Mucosa of rectum (tissue), 2 donors: Measurements from ENCODE around the gene RASSF6.

ENCODE experiments used
- H3K27ac ChIP-seq, 2 donors: one replicate each; pipeline ENCODE4 v1.7.0; 2013; ENCODE audit warnings: inconsistent platforms in 2 of 2, low read depth in 2 of 2, low read length in 2 of 2
- H3K27me3 ChIP-seq, 2 donors: one replicate each; pipeline ENCODE4 v1.7.0; 2013; ENCODE audit warnings: low read length in 2 of 2; ENCODE audit not compliant: control insufficient read depth in 2 of 2, insufficient read depth in 2 of 2
- H3K36me3 ChIP-seq, 2 donors: one replicate each; pipeline ENCODE4 v1.7.0; 2013; ENCODE audit warnings: low read length in 2 of 2; ENCODE audit not compliant: control insufficient read depth in 2 of 2, insufficient read depth in 2 of 2
- H3K4me1 ChIP-seq, 2 donors: one replicate each; pipeline ENCODE4 v1.7.0; 2013; ENCODE audit warnings: low read length in 2 of 2, mild to moderate bottlenecking in 1 of 2; ENCODE audit not compliant: control insufficient read depth in 2 of 2, insufficient read depth in 2 of 2
- H3K4me3 ChIP-seq, 2 donors: one replicate each; pipeline ENCODE4 v1.7.0; 2013; ENCODE audit warnings: low read length in 2 of 2
- H3K9ac ChIP-seq, 2 donors: one replicate each; pipeline ENCODE4 v1.7.0; 2013; ENCODE audit warnings: low read length in 2 of 2, low read depth in 1 of 2, mild to moderate bottlenecking in 1 of 2
- H3K9me3 ChIP-seq, 2 donors: one replicate each; pipeline ENCODE4 v1.7.0; 2013; ENCODE audit warnings: low read length in 2 of 2; ENCODE audit not compliant: control insufficient read depth in 2 of 2
- donor health status: healthy.
- donor health status: Normal muscosa, but diverticular disease.

Gene RASSF6

DNA sequence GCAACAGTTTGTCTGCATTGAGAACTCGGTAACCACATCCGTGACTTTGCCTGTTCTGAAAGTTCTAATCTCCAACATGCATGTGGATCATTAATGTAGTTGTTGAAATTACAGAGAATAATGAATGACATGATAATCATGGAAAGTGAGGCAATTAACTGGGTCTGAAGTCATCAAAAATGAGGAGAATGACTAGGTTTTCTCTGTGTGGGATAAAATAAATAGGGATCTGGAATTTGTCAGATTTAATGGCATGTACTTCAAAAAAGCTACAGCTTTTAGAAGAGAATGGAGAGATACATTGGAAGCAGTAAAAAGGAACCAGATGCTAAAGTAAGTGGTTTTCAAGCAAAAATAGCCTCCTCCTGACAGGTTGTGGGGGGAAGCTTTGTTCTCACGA is 79.4 kb downstream of the RASSF6 start:
- H3K4me1 ChIP-seq: no peaks in the 10 kb centered on the region
- H3K27ac ChIP-seq: no peak overlapping the region
- H3K9ac ChIP-seq: no peak overlapping the region
- H3K9me3 ChIP-seq: no peaks in the 10 kb centered on the region
- H3K36me3 ChIP-seq: no peaks in the 10 kb centered on the region
- H3K4me3 ChIP-seq: no peak overlapping the region
- H3K27me3 ChIP-seq: no peaks in the 10 kb centered on the region

DNA sequence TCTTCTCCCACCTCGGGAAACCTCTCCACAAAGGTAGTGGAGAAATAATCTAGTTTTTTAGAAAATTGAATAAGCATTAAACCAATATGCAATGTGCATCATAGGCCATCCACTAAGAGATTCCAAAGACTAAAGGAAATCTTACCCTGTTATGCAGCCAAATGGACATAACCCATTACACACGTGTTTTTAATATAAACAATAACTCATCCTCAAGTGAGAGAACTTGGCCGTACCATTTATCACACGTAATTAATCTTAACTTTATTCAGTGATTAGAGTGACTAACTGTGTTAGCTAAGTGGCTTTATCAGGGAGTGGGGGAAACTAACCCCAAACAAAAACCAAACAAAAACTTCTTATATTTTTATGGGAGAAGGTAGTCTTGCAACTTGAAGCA is 80.8 kb downstream of the RASSF6 start:
- Histone ChIP-seq H3K9ac (no peak overlapping the region), H3K4me1 (no peaks in the 10 kb centered on the region), H3K27me3 (no peaks in the 10 kb centered on the region), H3K27ac (no peak overlapping the region), H3K36me3 (no peaks in the 10 kb centered on the region), H3K9me3 (no peaks in the 10 kb centered on the region), H3K4me3 (no peak overlapping the region)

DNA sequence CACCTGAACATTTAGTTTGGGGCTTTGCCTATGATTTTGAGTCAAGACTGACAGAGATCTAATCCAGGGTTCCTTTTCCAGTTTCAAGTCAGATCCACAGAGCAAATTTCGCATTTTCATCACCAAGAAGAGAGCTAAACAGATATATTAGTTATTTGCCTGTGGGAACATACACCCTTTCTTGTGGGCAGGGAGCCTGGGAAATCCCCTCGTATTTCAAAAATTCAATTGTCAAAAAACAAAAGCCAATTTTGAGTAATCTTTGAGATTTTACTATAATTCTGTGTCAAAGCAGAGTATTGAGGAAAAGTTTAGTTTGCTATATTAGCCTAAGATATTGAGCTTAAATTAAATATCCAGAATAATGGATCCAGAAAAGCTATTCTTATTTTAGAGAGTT is 82.1 kb downstream of the RASSF6 start:
- H3K27me3 ChIP-seq: no peaks in the 10 kb centered on the region
- H3K9me3 ChIP-seq: no peaks in the 10 kb centered on the region
- no peak overlapping the region for H3K27ac ChIP-seq
- no peak overlapping the region for H3K4me3 ChIP-seq
- no peaks in the 10 kb centered on the region for H3K36me3 ChIP-seq
- no peaks in the 10 kb centered on the region for H3K4me1 ChIP-seq
- no peak overlapping the region for H3K9ac ChIP-seq

GRCh38 chr4:73533515-73534422 is 86.5 kb downstream of the RASSF6 start:
- Histone ChIP-seq H3K27ac (no peak overlapping the region), H3K4me1 (no peaks in the 10 kb centered on the region), H3K36me3 (no peaks in the 10 kb centered on the region), H3K9ac (no peak overlapping the region), H3K9me3 (no peaks in the 10 kb centered on the region), H3K27me3 (no peaks in the 10 kb centered on the region), H3K4me3 (no peak overlapping the region)

DNA sequence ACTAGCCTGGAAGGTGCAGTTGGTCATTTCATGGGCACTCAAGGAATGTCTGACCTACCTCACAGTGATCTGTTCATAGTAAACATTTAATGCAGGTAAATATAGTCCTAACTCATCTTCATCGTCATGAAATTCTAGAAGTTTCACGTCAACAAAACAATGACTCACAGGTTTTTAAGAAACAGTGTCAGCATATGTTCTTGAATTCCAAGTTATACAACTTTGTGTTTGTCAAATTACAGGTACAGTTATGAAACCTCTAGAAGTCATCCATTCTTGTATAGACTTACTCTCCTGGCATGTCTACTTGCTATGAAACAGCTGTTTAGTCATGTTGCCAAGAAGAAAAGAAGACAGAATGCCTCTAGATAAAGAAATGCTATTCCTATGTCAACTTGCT is 92.1 kb downstream of the RASSF6 start:
- Histone ChIP-seq H3K9ac (no peak overlapping the region), H3K9me3 (no peaks in the 10 kb centered on the region), H3K27me3 (no peaks in the 10 kb centered on the region), H3K36me3 (no peaks in the 10 kb centered on the region), H3K27ac (no peak overlapping the region), H3K4me3 (no peak overlapping the region), H3K4me1 (no peaks in the 10 kb centered on the region)

GRCh38 chr4:73527196-73527595 is 93.0 kb downstream of the RASSF6 start:
- Histone ChIP-seq H3K4me3 (no peak overlapping the region), H3K36me3 (no peaks in the 10 kb centered on the region), H3K27ac (no peak overlapping the region), H3K27me3 (no peaks in the 10 kb centered on the region), H3K4me1 (no peaks in the 10 kb centered on the region), H3K9ac (no peak overlapping the region), H3K9me3 (no peaks in the 10 kb centered on the region)

GRCh38 chr4:73525611-73526010 is 94.6 kb downstream of the RASSF6 start:
- H3K4me3 ChIP-seq: no peak overlapping the region
- no peaks in the 10 kb centered on the region for H3K27me3 ChIP-seq
- no peaks in the 10 kb centered on the region for H3K36me3 ChIP-seq
- no peak overlapping the region for H3K9ac ChIP-seq
- no peaks in the 10 kb centered on the region for H3K9me3 ChIP-seq
- no peak overlapping the region for H3K27ac ChIP-seq
- H3K4me1 ChIP-seq: no peaks in the 10 kb centered on the region

GRCh38 chr4:73523126-73523525 is 97.1 kb downstream of the RASSF6 start:
- Histone ChIP-seq H3K27me3 (no peaks in the 10 kb centered on the region), H3K9ac (no peak overlapping the region), H3K36me3 (no peaks in the 10 kb centered on the region), H3K27ac (no peak overlapping the region), H3K9me3 (no peaks in the 10 kb centered on the region), H3K4me1 (no peaks in the 10 kb centered on the region), H3K4me3 (no peak overlapping the region)
